ENCODE data around the gene MYCT1.

GRCh38 chr6:152765331-152765730 is 67.6 kb downstream of the MYCT1 start:
- TF ChIP-seq EZH2 (IDR thresholded peaks at IDR 0.05; ENCODE audit: low read length): no peak
- TF ChIP-seq CTCF (optimal IDR thresholded peaks at IDR 0.05 in 1 of 3, IDR thresholded peaks at IDR 0.05 in 1 of 3, conservative IDR thresholded peaks at IDR 0.05 in 1 of 3; ENCODE audit: extremely low read depth in 1 of 3, insufficient read depth in 2 of 3, low read length in 3 of 3): no peak
